B cell (primary cell): ENCODE measurements around the gene HBM. TPM values are rescaled to one million over a fixed set of nuclear protein-coding genes. Genes with fewer than 3 reads are reported as not detected.
"Not testable (repeated sequence)": the region's sequence is repeated elsewhere in the genome, so short reads cannot be mapped to it uniquely, and the experiment has no call there.

Experiments used
- ATAC-seq: fragments of 200-7000 bp; cut with Tn5 transposase; one replicate; pipeline ENCODE4 v1.10.0; 2021; ENCODE audit warnings: low read depth, mild to moderate bottlenecking, moderate number of reproducible peaks, moderate library complexity
- CTCF ChIA-PET: fragments of 350-600 bp; sonication (Branson Sonifier 250); formaldehyde crosslinking; loops from one replicate; lab custom pipeline; 2021; ENCODE audit warnings: antibody characterized with exemption, inconsistent platforms; lab: Charles Lee
- POLR2A ChIA-PET: fragments of 350-600 bp; sonication (Branson Sonifier 250); formaldehyde crosslinking; loops from one replicate; lab custom pipeline; 2021; ENCODE audit warnings: antibody characterized with exemption; lab: Charles Lee
- DNase-seq: peaks from one replicate; pipeline ENCODE4 v3.0.0; 2013
- H2AFZ ChIP-seq: 2 replicates; pipeline ENCODE4 v1.6.1; 2012; ENCODE audit warnings: mild to moderate bottlenecking, low read depth, low read length; ENCODE audit not compliant: insufficient read depth, poor library complexity, severe bottlenecking
- H3K27ac ChIP-seq, 2 donors: 1 replicate in 1 of 2; 2 replicates in 1 of 2; pipeline ENCODE4 v1.5.1; 2012 to 2013; ENCODE audit warnings: low read length in 2 of 2, mild to moderate bottlenecking in 2 of 2, moderate library complexity in 1 of 2
- H3K27me3 ChIP-seq, 4 experiments: fragments of 200-600 bp in 1 of 4; sonication (generic) in 1 of 4; replicated peaks in 1 of 4; 1 replicate in 2 of 4; 2 replicates in 2 of 4; pipeline versions ENCODE4 v1.6.1 to v1.7.0; 2013 to 2016; ENCODE audit warnings: low read length in 3 of 4, mild to moderate bottlenecking in 2 of 4, mixed read lengths in 1 of 4, moderate library complexity in 1 of 4; ENCODE audit not compliant: insufficient read depth in 4 of 4, control insufficient read depth in 3 of 4; ENCODE audit errors: control extremely low read depth in 1 of 4
- H3K36me3 ChIP-seq, 2 experiments: replicated peaks in 1 of 2; 1 replicate in 1 of 2; 2 replicates in 1 of 2; pipeline versions ENCODE4 v1.6.1 to v1.7.1; 2013; ENCODE audit warnings: low read length in 1 of 2; ENCODE audit not compliant: insufficient read depth in 2 of 2, control insufficient read depth in 1 of 2; ENCODE audit errors: control extremely low read depth in 1 of 2, extremely low read depth in 1 of 2
- H3K4me1 ChIP-seq, 2 donors: fragments of 200-600 bp in 1 of 2; sonication (generic) in 1 of 2; 1 replicate in 1 of 2; 2 replicates in 1 of 2; pipeline versions ENCODE4 v1.5.1 to v1.6.1; 2013 to 2017; ENCODE audit warnings: low read length in 2 of 2; ENCODE audit not compliant: control insufficient read depth in 2 of 2, insufficient read depth in 2 of 2
- H3K4me2 ChIP-seq: replicated peaks from 2 replicates; pipeline ENCODE3; 2012; ENCODE audit warnings: mild to moderate bottlenecking, low read depth, low read length; ENCODE audit not compliant: poor library complexity, severe bottlenecking
- H3K4me3 ChIP-seq, 5 experiments: fragments of 200-600 bp in 1 of 5; sonication (generic) in 1 of 5; 1 replicate in 3 of 5; 2 replicates in 2 of 5; pipeline versions ENCODE4 v1.5.1 to v1.7.0; 2011 to 2016; ENCODE audit warnings: low read length in 4 of 5, mild to moderate bottlenecking in 4 of 5, low read depth in 2 of 5, control low read depth in 1 of 5, moderate library complexity in 1 of 5; ENCODE audit not compliant: insufficient read depth in 1 of 5; ENCODE audit errors: control extremely low read depth in 1 of 5, extremely low read depth in 1 of 5
- H3K79me2 ChIP-seq: fragments of 200-600 bp; sonication (generic); one replicate; pipeline ENCODE4 v1.6.0; 2016; ENCODE audit warnings: low read length; ENCODE audit not compliant: control insufficient read depth, insufficient read depth
- H3K9ac ChIP-seq: fragments of 200-600 bp; sonication (generic); 2 replicates; pipeline ENCODE4 v1.6.1; 2017; ENCODE audit warnings: mild to moderate bottlenecking, low read length, moderate library complexity
- H3K9me3 ChIP-seq, 3 donors: one replicate each; pipeline versions ENCODE4 v1.6.1 to v1.7.1; 2013; ENCODE audit warnings: low read length in 2 of 3; ENCODE audit not compliant: control insufficient read depth in 2 of 3, insufficient read depth in 1 of 3; ENCODE audit errors: control extremely low read depth in 1 of 3
- H4K20me1 ChIP-seq: 2 replicates; pipeline ENCODE4 v1.6.0; 2012; ENCODE audit warnings: mild to moderate bottlenecking, low read length; ENCODE audit not compliant: insufficient read depth, control insufficient read depth, poor library complexity, severe bottlenecking
- H3K27ac Mint-ChIP-seq: one replicate; pipeline ENCODE4 v1.8.0; 2021; ENCODE audit warnings: mixed read lengths
- H3K27me3 Mint-ChIP-seq: one replicate; pipeline ENCODE4 v1.8.0; 2021; ENCODE audit warnings: mixed read lengths
- H3K4me1 Mint-ChIP-seq: one replicate; pipeline ENCODE4 v1.8.0; 2021; ENCODE audit warnings: mixed read lengths
- H3K4me3 Mint-ChIP-seq: one replicate; pipeline ENCODE4 v1.8.0; 2021; ENCODE audit warnings: mixed read lengths
- H3K9me3 Mint-ChIP-seq: one replicate; pipeline ENCODE4 v1.8.0; 2022; ENCODE audit warnings: mixed read lengths; ENCODE audit not compliant: insufficient read depth
- EZH2 ChIP-seq: IDR thresholded peaks from 2 replicates; pipeline ENCODE4 v1.6.1; 2012; ENCODE audit warnings: borderline replicate concordance, low read depth, mild to moderate bottlenecking, moderate library complexity, low read length; ENCODE audit not compliant: insufficient read depth, poor library complexity, severe bottlenecking
- WGBS: methylation state at CpG from one replicate; pipeline ENCODE4 v1.1.5; 2013; ENCODE audit warnings: missing lambda C conversion rate; ENCODE audit not compliant: insufficient coverage; 5-methylcytosine and 5-hydroxymethylcytosine counted together
- intact Hi-C: fragments of 100-400 bp; cut with micrococcal nuclease; formaldehyde crosslinking; loops from one replicate; pipeline ENCODE4 v1.10.0; 2022
- polyA plus RNA-seq: library from polyadenylated mRNA; depleted of rRNA; stranded (reverse); fragments of >200 nt; gene quantifications from 2 replicates; pipeline ENCODE4 v1.2.3, GENCODE V29; 2012
- small RNA-seq: library from RNA; depleted of rRNA; stranded (forward); fragments of <200 nt; gene quantifications from one replicate; pipeline ENCODE3, GENCODE V24; 2012; ENCODE audit warnings: low replicate concordance, low read depth; ENCODE audit not compliant: insufficient read length
- total RNA-seq, 2 donors: library from RNA; stranded (reverse); fragments of 120-200 nt in 1 of 2; gene quantifications; 1 replicate in 1 of 2; 2 replicates in 1 of 2; pipeline versions ENCODE4 v1.2.3 to v1.2.4, GENCODE V29; 2013 to 2022
- TF ChIP-seq, protein P1 (sequence below): fragments of 200-600 bp; IDR thresholded peaks from one replicate; pipeline ENCODE4 v1.8.0; 2022; ENCODE audit warnings: antibody characterized with exemption, mild to moderate bottlenecking

The HBM gene
- total and polyA plus RNA-seq, 2 donors (not counting 1 experiment from before 2014, with no cell fraction given): 0.64 TPM; not detected in 1

DNA sequence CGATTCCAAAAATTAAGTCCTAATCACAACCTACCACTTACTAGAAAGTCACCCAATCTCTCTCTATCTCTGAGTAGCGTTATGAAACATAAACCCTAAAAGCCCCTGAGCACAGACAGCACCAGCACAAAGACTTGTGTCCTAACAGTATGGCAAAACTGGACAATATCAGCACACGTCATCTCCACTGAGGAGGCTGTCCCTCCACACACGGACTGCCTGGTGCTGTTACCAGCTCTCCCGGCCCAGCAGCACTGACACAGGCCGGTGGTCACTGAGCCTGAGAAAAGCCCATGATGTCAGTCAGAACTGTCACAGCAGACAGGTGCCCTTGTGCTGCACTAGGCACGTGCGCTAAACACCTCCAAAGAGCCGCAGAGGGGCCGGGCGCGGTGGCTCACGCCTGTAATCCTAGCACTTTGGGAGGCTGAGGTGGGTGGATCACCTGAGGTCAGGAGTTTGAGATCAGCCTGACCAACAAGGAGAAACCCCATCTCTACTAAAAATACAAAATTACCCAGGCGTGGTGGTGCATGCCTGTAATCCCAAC lies 45.9 kb downstream of the HBM start:
- CTCF ChIA-PET: interaction anchor here (1.5 kb wide), 1 partner anchor 150 kb away, joined by 4 read pairs; no protein-coding TSS in a partner anchor
- ATAC-seq, H3K9me3 Mint-ChIP-seq, H3K4me3 ChIP-seq, H3K27me3 ChIP-seq, H3K4me1 Mint-ChIP-seq, H3K27ac ChIP-seq, intact Hi-C loops, H3K9me3 ChIP-seq, H3K4me1 ChIP-seq, DNase-seq, H3K9ac ChIP-seq, POLR2A ChIA-PET, H3K4me3 Mint-ChIP-seq, H3K4me2 ChIP-seq, H3K27ac Mint-ChIP-seq, H3K27me3 Mint-ChIP-seq, H2AFZ ChIP-seq: not testable (repeated sequence)
- peaks cover 86% of the 10 kb centered on the region for H4K20me1 ChIP-seq
- H3K79me2 ChIP-seq: peaks cover 73% of the 10 kb centered on the region
- H3K36me3 ChIP-seq: peaks cover 0 to 69% of the 10 kb centered on the region in 2 experiments
- 97% methylated on average over 12 of the region's 14 CpGs for whole genome bisulfite sequencing

DNA sequence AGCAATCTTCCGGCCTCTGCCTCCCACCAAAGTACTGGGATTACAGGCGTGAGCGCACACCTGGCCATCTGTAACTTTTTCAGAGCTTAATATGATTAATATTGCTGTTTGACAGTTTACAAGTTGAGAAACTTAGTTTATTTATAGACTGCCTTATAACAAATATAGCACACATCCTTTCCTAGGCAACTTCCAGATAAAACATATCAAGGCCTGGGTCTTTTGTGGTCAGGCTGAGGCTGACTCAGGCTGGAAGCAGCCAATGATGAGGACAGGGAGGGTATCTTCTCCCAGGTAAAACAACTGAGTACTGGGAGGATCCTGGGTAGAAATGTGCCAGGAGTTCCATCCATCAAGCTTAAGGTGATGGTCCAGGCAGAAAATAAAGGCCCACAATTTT lies 47.2 kb downstream of the HBM start:
- no peaks in the 10 kb centered on the region for H3K4me1 Mint-ChIP-seq
- 100% methylated on average over 1 of the region's 3 CpGs for WGBS
- no peak overlapping the region for H3K4me3 Mint-ChIP-seq
- intact Hi-C loops: no loop called here
- Histone ChIP-seq H3K79me2 (peaks cover 85% of the 10 kb centered on the region), H3K4me3 (no peak overlapping the region), H3K4me2 (no peak overlapping the region), H3K9ac (no peak overlapping the region), H2AFZ (no peak overlapping the region), H3K9me3 (no peaks in the 10 kb centered on the region), H3K4me1 (no peaks in the 10 kb centered on the region), H3K27me3 (no peaks in the 10 kb centered on the region), H3K27ac (no peak overlapping the region), H3K36me3 (peaks cover 0 to 65% of the 10 kb centered on the region in 2 experiments), H4K20me1 (peaks cover 86% of the 10 kb centered on the region)
- no peaks in the 10 kb centered on the region for H3K27me3 Mint-ChIP-seq
- H3K9me3 Mint-ChIP-seq: no peaks in the 10 kb centered on the region
- DNase-seq: no peak
- ATAC-seq: no peak
- ChIA-PET CTCF (no interaction called here), POLR2A (no interaction called here)
- H3K27ac Mint-ChIP-seq: no peak overlapping the region
- TF ChIP-seq, protein P1, sequence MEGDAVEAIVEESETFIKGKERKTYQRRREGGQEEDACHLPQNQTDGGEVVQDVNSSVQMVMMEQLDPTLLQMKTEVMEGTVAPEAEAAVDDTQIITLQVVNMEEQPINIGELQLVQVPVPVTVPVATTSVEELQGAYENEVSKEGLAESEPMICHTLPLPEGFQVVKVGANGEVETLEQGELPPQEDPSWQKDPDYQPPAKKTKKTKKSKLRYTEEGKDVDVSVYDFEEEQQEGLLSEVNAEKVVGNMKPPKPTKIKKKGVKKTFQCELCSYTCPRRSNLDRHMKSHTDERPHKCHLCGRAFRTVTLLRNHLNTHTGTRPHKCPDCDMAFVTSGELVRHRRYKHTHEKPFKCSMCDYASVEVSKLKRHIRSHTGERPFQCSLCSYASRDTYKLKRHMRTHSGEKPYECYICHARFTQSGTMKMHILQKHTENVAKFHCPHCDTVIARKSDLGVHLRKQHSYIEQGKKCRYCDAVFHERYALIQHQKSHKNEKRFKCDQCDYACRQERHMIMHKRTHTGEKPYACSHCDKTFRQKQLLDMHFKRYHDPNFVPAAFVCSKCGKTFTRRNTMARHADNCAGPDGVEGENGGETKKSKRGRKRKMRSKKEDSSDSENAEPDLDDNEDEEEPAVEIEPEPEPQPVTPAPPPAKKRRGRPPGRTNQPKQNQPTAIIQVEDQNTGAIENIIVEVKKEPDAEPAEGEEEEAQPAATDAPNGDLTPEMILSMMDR: no peak
- no peak for TF ChIP-seq EZH2

Small RNA genes lying within 50 kb of the gene (small RNA-seq; reads per million reads assigned to genes)
- not detected for gene RF00019

Other genes starting within 250 kb of the HBM start
- gene POLR3K, start 112.4 kb upstream of the HBM start, total RNA-seq: 28.3 and 34.9 TPM in 2 replicates
- gene POLR3K, start 112.4 kb upstream of the HBM start, polyA plus RNA-seq: 18.4 and 26.3 TPM in 2 replicates
- gene SNRNP25, start 112.2 kb upstream of the HBM start, total RNA-seq: 24.3 and 25.5 TPM in 2 replicates
- gene SNRNP25, start 112.2 kb upstream of the HBM start, polyA plus RNA-seq: 31.3 and 32.8 TPM in 2 replicates
- 0.76 and 0.78 TPM in 2 replicates for gene RHBDF1, start 93.3 kb upstream of the HBM start, total RNA-seq
- gene RHBDF1, start 93.3 kb upstream of the HBM start, polyA plus RNA-seq: 0.42 and 1.3 TPM in 2 replicates
- 58.3 and 66.4 TPM in 2 replicates for gene MPG, start 87.8 kb upstream of the HBM start, total RNA-seq
- gene MPG, start 87.8 kb upstream of the HBM start, polyA plus RNA-seq: 39.4 and 59.6 TPM in 2 replicates
- 41.9 and 43.0 TPM in 2 replicates for gene NPRL3, start 27.3 kb upstream of the HBM start, total RNA-seq
- 41.3 and 50.2 TPM in 2 replicates for gene NPRL3, start 27.3 kb upstream of the HBM start, polyA plus RNA-seq
- not detected in 2 replicates for gene HBZ, start 13.3 kb upstream of the HBM start, total RNA-seq
- not detected in 2 replicates for gene HBZ, start 13.3 kb upstream of the HBM start, polyA plus RNA-seq
- 179 and 217 TPM in 2 replicates for gene HBA2, start 6.9 kb downstream of the HBM start, total RNA-seq
- gene HBA2, start 6.9 kb downstream of the HBM start, polyA plus RNA-seq: 7.9 and 75.6 TPM in 2 replicates
- gene HBA1, start 10.7 kb downstream of the HBM start, total RNA-seq: 261 and 283 TPM in 2 replicates
- 38.5 and 905 TPM in 2 replicates for gene HBA1, start 10.7 kb downstream of the HBM start, polyA plus RNA-seq
- gene HBQ1, start 14.5 kb downstream of the HBM start, total RNA-seq: not detected in 2 replicates
- gene HBQ1, start 14.5 kb downstream of the HBM start, polyA plus RNA-seq: not detected in 2 replicates
- 181 and 191 TPM in 2 replicates for gene LUC7L, start 63.5 kb downstream of the HBM start, total RNA-seq
- 148 and 242 TPM in 2 replicates for gene LUC7L, start 63.5 kb downstream of the HBM start, polyA plus RNA-seq
- 42.9 and 44.5 TPM in 2 replicates for gene FAM234A, start 68.8 kb downstream of the HBM start, total RNA-seq
- gene FAM234A, start 68.8 kb downstream of the HBM start, polyA plus RNA-seq: 35.1 and 41.4 TPM in 2 replicates
- not detected in 2 replicates for gene RGS11, start 110.0 kb downstream of the HBM start, total RNA-seq
- 0.12 and 0.39 TPM in 2 replicates for gene RGS11, start 110.0 kb downstream of the HBM start, polyA plus RNA-seq
- 0.64 TPM in 1 of 2 replicates, not detected in the other for gene ARHGDIG, start 114.6 kb downstream of the HBM start, total RNA-seq
- not detected in 2 replicates for gene ARHGDIG, start 114.6 kb downstream of the HBM start, polyA plus RNA-seq
- not detected in 2 replicates for gene PDIA2, start 117.2 kb downstream of the HBM start, total RNA-seq
- 0.06 and 0.07 TPM in 2 replicates for gene PDIA2, start 117.2 kb downstream of the HBM start, polyA plus RNA-seq
- 37.6 and 40.8 TPM in 2 replicates for gene AXIN1, start 186.7 kb downstream of the HBM start, total RNA-seq
- 35.4 and 39.0 TPM in 2 replicates for gene AXIN1, start 186.7 kb downstream of the HBM start, polyA plus RNA-seq
- gene MRPL28, start 204.6 kb downstream of the HBM start, total RNA-seq: 44.3 and 45.1 TPM in 2 replicates
- gene MRPL28, start 204.6 kb downstream of the HBM start, polyA plus RNA-seq: 47.7 and 67.7 TPM in 2 replicates
- gene PGAP6, start 216.0 kb downstream of the HBM start, total RNA-seq: 47.4 and 50.8 TPM in 2 replicates
- 132 and 158 TPM in 2 replicates for gene PGAP6, start 216.0 kb downstream of the HBM start, polyA plus RNA-seq
- 43.3 and 48.7 TPM in 2 replicates for gene NME4, start 231.2 kb downstream of the HBM start, total RNA-seq
- 61.9 and 77.9 TPM in 2 replicates for gene NME4, start 231.2 kb downstream of the HBM start, polyA plus RNA-seq
- 9.0 and 11.0 TPM in 2 replicates for gene DECR2, start 235.9 kb downstream of the HBM start, total RNA-seq
- 16.3 and 19.6 TPM in 2 replicates for gene DECR2, start 235.9 kb downstream of the HBM start, polyA plus RNA-seq